Activated naive CD4-positive, alpha-beta T cell (primary cell): Measurements from ENCODE around the gene CPNE4.
"Not testable (repeated sequence)": the region's sequence is repeated elsewhere in the genome, so short reads cannot be mapped to it uniquely, and the experiment has no call there.

ENCODE experiments used
- DNase-seq, 4 experiments: peaks; one replicate each; lab custom pipeline; 2025; lab: John Stamatoyannopoulos, UW

The CPNE4 gene

DNA sequence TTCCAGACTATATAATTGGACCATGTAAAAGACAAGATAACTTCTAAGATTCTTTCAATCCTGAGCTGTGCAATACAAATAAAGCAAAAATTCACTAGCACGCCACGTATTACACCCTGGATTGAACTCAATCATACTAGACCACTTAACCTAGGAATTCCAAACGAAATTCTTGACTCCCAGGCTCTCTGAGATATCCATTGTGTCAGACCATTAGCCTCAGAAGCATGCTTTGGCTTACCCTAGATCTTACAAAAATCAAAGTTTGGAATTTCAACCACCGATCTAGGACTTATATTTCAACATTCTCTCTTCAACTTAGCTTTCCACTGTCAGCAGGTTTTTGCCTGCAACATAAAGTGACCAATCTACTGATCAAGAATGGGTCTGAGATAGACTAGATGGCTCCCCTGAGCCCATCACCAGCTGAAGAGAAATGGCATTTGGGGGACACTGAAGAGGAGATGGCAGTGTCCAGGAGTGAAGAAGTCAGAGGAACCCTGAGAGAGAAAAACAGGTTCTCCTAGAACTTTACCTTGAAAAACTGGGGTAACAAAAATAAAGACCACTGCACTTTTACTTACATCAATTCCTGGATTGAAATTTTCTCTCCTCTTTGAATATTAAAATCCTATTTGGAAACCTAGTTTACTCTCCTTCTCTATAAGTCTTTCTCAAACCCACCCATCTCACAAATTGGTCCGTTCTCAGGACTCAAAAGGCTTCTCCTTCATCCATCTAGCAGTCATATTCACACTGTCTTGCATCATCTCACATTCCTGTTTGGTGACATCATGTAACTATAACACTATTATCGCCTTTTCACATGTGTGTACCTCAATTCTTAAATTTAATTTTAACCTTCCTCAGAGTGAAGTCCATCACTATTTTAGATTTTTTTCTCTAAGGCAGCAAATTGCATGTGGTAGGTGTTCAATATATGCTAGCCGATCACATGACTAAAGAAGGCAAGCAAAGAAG lies 18.5 kb downstream of the CPNE4 start:
- DNase-seq, result no peak

DNA sequence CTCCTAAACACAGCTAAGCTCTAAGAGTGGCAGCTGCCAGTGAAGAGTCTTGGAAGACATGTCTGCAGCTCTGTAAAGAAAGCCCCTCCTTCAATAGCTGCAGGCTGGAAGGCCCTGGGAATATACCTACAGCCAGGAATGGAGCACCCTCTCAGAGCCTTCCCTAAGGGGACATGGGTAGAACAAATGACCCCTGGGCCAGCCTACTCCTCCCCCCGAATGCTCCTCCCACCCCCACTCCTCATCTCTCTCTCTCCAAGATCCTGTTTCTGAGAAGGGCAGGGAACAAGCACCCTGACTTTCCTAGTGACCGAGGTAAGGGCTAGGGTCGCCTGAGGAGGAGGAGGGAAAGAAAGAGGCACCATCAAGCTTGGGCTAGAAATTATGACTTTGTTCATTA lies 20.7 kb downstream of the CPNE4 start:
- no peak for DNase-seq

DNA sequence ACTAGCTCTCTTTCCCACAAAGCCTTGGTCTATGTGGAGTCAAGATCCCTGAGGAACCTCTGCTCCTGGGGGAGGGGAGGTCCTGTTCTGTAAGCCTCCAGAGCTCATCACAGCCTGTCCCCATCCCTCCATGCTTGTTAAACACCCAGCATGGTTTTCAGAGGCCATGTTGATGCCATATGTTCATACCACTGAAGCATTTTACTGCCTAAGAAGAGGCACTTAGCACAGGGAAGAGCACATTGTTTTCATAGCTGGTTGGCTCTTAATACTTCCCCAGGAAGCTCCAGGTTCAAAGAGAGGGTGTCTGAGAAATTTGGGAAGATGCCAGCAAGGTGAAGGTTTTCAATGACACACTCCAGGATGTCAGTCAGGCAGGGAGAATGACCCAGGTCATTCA lies 25.6 kb downstream of the CPNE4 start:
- no peak for DNase-seq

DNA sequence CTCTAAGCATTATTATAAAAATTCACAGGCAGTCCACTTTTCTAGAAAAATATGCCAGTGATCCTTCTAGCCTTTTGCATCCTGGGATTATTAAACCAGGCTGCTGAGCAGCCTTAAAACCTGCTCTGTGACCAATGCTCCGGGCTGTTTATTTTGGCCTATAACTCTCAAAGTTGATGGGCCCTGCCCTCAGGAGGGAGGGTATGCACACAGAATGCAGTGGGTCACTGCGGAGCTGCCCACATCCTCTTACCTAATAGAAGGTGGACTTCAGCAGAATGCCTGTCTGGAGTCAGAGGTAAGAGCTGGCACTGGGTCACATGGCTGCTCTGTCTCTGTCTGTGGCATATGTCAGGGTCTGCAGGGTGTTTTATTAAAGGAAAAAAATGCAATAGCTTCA lies 26.0 kb downstream of the CPNE4 start:
- no peak for DNase-seq

DNA sequence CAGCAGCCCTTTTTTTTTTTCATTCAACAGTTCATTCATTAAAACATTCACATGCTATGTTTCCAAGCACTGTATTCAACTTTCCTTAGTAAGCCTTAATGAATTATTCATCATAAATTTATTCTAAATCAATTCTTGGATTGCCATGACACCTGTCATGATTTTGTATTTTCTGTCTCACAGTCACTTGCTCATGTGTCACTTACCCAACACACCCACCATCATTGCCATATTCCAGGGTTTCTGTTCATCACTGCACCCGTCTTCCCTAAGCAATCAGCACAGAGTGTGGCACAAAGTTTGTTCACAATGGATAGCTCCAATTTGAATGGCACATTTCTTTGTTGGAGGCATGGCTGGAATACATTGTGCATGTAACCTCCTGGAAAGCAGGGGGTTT lies 27.2 kb downstream of the CPNE4 start:
- DNase-seq, result no peak

DNA sequence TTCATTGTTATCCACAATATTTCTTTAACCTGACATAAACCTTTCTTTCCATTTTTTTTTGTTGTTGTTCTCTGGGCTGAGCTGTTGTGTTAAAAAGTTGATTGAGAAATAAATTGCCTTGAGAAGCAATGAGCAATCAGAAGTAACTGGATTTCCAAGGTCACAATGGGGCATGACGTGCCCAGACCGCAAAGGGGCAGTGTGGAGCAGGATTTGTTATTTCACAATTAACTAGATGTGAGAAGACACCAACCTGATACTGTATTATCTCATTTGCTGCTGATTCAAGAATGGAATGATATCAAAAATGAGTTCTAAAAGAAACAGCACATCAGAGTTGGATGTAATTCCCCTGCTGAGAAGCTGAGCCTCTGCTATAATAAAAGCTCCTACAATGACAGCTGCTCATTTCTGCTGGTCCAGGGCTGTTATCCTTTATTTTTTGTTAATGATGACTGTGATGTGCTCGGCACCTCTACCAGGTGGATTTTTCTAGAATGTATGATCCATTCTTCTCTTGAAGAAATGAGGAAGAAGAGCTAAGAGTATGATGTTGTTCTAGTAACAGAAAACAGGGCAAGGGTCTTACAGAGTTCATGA lies 28.1 kb downstream of the CPNE4 start:
- DNase-seq, result no peak

DNA sequence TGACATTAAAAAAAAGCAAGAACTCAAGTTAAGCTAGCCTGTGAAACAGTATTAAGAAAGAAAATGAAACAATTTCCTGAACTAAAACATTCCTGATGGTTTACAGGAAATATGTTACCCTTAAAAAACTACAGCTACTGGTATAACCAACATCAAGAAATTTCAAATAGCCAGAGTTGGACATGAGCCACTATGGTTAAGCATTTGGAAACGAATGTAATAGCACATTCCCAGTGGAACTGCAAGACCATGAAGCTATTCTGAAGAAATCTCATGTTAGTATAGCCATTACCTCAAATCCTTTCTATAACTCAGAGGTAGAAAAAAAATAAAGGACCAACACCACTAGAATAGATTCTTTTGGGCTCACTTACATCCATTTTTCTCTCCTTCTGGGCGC lies 30.2 kb downstream of the CPNE4 start:
- DNase-seq, result no peak

DNA sequence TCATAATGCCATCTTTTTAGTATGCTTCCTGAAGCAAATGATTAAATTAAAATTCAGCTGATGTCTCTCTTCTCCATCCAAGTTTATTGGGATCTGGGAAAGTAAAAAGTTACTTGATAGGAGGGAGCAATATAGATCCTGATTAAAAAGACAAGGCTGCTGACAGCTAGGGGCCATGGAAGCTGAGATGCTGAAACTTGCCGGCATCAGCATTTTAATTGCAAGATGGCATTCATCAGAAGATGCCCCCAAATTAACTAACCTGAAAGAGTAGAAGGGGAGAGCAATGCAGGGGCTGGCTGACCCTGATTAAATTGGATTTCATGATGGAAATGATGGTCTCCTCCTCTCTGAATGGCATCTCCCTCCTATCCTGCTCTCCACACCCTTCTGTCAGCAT lies 31.1 kb downstream of the CPNE4 start:
- no peak for DNase-seq

DNA sequence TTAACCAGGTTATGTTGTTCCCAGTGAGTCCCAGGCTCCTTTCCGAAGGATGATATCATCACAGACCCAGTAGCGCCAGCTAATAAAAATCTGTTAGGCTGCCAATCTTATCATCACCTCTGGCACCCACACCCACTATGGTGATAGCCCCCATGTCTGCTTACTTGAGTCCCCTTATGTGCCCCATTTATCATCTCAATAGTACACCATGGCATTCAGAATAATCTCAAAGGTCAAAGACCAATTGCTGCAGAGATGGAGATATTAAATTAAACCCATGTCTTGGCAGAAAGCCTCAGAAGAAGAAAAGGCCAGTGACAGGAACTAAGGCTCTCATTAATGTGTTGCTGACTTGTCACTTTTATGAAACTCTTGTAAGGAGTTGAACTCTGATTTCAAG lies 32.8 kb downstream of the CPNE4 start:
- DNase-seq, result no peak

DNA sequence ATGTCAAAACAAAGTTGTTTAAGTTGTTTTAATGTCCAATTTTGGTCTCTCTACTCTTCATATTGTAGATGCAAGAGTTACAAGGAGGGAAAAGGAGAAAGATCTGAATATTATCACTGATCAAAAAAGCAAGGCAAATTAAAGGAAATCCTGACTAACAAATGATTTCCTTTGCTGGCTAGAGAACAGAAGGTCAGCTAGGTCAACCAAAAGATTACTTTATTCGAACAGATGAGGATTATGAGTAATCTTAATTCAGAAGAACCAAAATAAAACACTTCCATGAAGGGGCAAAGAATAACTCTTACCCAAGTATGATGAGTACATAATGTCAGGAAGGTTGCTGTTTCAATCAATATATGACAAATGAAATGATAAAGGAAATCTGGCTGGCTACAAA lies 33.8 kb downstream of the CPNE4 start:
- DNase-seq, result no peak

DNA sequence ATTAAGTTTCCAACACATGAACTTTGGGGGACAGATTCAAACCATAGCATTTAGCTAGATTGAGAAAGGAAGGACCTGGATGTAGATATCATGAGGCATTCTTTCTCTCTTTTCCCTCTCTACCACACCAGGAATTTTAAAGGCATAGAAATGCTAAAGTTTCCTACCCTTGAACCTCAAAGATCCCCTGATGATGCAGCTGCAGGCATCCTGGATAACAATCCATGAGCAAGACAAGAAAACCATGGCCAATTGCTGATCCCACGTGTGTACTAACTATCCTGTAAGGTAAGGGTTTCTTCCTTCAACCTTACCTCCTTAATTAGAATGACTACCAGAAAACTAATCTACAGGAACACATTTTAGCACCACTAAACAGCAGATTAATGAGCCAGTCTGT lies 36.8 kb downstream of the CPNE4 start:
- no peak for DNase-seq

DNA sequence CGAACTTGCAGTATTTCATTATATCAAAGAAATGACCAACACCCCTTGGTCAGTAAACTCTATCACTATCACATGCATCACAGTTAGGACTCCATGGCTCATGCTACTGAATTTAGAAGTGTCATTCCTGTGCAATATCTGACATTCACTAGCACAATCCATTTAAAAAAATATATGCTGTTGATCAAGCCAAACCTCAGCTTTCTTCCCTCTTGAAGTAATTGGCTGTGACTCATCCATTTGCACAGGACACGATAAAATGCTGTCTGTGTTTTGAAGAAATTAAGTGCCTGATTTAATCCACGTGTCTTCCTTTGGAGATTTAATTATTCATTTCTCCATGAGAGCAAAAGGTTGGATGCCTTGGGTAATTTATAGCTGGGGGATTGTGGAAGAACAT lies 38.9 kb downstream of the CPNE4 start:
- no peak for DNase-seq

DNA sequence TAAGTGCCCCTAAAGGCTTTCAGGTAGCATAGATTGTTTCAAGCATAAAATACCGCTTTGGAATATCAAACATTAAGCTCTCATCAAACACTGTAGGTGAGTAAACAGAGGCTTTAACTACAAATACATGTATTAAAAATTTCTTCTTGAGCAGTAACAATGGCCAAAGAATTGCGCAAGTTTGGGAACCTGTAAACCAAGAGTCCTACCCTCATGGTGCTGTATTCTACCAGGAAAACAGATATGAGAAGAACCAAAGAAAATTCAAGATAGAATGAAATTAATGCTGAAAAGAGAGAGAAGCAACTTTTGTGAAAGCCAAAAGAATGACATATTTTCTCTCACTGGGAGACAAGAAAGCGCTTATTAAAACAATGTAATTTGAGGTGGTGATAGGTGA lies 45.5 kb downstream of the CPNE4 start:
- no peak for DNase-seq

DNA sequence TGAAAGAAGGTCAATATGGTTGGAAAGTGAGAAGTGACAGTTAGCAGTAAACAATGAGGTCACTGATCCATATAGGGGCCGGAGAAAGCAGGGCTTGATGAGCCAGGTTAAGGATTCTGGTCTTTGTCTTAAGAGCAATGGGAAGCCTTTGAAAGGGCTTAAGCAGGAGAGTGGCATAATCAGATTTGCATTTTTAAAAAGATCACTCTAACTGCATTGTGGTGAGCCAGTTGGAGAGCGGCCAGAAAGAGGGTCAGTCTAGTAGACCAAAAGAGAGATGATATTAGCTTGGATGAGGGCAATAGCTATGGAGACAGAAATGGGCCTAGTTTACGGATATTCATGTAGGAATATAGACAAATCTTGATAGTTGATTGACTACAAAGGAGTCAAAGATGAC lies 46.6 kb downstream of the CPNE4 start:
- no peak for DNase-seq

DNA sequence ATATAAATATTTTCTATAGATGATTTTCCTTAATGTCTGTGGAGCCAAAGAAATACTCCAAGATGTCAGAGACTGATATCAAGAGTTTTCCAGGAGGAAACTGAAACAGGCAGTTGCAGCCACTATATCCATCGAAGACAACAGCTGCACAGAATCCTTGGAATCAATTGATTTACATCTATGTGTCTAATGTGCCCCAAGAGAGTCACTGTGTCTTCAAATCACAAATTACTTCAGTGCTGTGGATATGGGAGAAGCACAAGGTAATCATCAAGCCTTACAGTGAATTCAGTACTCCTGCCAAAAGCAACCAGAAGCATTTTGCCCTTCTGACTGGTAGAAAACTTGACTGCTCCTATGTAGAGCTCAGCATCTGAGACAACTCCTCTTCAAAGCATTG lies 51.1 kb downstream of the CPNE4 start:
- DNase-seq, result no peak

DNA sequence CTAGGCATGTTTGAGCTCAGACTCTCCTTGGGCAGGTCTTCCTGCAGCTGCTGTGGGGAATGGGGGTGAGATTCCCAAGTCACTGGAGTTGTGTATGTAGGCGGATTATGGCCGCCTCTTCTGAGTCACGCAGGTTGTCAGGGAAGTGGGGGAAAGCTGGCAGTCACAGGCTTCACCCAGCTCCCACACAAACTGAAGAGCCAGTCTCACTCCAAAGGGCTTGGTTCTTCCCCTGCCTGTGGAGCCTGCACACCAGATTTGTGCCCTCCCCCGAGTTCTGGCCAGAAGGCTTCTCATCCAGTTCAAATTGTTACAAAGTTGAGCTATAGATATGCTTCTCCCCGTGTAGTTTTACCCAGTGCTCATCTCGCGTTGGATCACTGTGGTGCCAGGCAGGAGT lies 53.5 kb downstream of the CPNE4 start:
- no peak for DNase-seq

DNA sequence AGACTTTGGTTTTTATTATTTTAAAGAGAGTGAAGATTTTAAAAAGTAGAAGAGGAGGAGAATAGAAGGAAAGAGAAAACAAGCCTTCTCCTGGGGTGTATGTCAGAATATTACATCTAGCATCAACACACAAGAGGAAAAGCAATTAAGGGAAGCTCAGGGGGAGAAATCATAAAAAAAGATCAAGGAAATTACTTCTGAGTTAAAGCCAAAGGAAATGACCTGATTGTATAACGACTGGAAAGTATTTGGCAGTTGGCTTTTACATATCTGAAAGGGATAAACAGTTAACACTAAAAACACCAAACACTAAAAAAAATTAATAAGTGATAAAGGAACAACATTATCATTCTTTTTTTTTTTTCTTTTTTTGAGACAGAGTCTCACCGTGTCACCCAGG lies 58.4 kb downstream of the CPNE4 start:
- DNase-seq, result no peak

DNA sequence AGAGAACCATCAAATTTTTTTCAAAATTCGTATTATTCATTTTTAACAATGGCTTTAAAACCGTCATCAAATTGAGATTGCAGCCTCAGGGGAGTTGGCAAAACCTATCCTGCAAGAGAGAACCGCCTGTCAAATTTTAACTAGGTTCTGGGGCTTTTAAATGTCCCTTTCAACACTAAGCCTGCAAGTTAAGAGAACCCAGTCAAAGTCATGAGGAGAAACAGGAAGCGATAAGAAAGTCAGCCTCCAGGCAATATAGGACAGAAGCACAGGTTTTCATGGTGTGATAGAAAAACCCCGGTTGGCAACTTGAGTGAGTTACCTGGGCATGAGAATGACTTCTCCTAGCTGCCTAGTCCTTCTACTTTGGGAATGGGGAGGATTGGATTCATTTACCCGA lies 59.8 kb downstream of the CPNE4 start:
- DNase-seq, result no peak

DNA sequence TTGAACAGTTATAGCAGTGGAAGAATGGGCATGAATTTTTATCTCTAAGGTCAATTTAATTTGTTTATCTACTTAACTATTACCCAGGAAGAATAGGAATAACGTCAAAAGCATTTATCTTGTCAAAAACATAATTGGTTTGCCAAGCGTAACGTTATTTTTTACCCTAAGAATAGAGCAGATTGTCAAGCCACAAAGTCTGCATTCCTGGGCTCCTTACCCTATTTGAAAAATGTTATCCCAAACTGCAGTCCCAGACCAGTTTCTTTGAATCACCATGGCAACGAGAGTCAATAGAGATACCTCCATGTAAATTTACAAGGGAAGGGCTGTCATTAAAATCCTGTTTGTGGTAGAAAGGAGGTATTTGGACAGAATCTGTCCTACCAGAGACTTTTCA lies 61.1 kb downstream of the CPNE4 start:
- no peak for DNase-seq

DNA sequence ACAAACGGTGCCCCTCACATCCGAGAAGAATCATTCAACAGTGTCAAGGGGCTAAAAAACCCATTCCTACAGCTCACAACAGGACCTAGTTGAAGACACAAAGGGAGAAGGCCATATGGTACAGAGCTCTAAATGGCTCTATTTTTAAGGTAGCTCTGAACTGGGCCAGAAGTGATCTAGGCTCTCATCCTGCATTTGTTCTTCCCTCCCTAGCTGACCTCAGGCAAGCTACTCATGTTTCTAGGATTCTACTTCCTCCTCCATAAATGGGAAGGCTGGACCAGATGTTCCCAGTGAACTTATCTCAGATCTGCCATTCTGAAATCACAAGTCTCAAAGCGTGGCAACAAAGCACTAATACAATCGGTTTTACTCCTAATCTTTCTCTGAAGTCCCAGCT lies 62.3 kb downstream of the CPNE4 start:
- no peak for DNase-seq

DNA sequence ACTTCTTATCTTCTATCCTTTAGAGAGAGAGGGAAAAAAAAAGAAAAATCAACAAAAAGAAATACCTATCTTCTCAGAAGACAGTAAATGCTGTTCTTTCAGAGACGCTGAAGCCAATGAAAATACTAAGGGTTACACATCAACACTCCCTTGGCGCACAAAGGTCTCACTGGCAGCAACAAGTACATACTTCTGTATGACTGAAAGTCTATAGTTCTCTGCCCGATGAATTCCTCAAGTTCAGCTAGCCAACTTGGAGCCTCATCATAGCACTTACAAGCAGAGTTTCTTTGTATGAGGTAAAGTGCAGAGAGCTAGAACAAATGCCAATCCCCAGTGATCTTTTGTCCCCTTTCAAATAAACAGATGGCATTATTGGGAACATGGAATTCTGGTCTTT lies 62.7 kb downstream of the CPNE4 start:
- no peak for DNase-seq

DNA sequence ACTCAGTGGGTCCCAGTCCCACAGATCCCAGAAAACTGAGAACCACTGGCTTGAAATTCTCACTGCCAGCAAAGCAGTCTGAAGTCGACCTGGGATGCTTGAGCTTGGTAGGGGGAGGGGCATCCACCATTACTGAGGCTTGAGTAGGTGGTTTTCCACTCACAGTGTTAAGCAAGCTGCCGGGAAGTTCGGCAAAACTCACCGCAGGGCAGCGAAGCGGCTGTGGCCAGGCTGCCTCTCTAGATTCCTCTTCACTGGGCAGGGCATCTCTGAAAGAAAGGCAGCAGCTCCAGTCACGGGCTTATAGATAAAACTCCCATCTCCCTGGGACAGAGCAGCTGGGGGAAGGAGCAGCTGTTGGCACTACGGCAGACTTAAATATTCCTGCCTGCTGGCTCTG lies 71.4 kb downstream of the CPNE4 start:
- not testable (repeated sequence) for DNase-seq

DNA sequence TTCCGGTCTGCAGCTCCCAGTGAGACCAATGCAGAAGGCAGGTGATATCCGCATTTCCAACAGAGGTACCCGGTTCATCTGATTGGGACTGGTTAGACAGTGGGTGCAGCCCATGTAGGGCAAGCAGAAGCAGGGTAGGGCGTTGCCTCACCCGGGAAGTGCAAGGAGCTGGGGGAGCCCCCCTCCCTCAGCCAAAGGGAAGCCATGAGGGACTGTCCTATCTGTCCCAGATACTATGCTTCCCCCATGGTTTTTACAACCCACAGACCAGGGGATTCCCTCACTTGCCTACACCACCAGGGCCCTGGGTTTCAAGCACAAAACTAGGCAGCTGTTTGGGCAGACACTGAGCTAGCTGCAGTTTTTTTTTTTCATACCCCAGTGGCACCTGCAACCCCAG lies 71.8 kb downstream of the CPNE4 start:
- DNase-seq, result no peak

DNA sequence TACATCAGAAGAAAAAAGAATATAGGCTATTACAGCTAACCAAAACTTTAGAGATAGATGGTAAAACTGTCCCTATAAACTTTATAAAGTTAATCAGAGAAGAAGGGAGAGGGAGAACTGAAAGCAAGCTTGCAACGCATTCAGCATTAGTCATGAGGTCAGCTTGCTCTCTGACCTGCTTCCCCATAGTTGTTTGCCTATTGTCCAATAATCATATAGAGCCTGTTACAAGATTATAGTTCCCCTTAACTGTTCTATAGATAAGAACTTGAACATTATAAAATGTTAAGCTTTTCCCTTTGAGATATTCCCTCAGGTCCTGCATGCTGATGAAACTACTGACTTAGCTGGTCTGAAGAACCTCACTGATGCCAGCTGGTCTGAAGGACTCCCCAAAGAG lies 74.5 kb downstream of the CPNE4 start:
- DNase-seq, result no peak
